ENCODE measurements around the gene DNAH17. TPM values are rescaled to one million over a fixed set of nuclear protein-coding genes. Genes with fewer than 3 reads are reported as not detected.

Gene DNAH17
- total RNA-seq, 1 experiment from 2014 or later = 0.69 TPM

GRCh38 chr17:78438271-78438691 is 138.9 kb downstream of the DNAH17 start:
- no peak overlapping the region for H3K4me3 ChIP-seq (replicated peaks in 1 of 2; ENCODE audit: low read depth in 1 of 2, low read length in 2 of 2)
- no peaks in the 10 kb centered on the region for H3K79me2 ChIP-seq (ENCODE audit: insufficient read depth, low read length)
- RAD21 ChIA-PET (ENCODE audit: low non-redundant PET in 1 of 2, low total read pairs in 2 of 2, uncharacterized antibody in 2 of 2, unreplicated experiment in 2 of 2) = no interaction called here
- BruUV-seq (replicated peaks) = no TSS peak
- peaks cover 0 to 8% of the 10 kb centered on the region in 2 experiments; a peak in 2 of 4 replicates for H3K4me1 ChIP-seq (ENCODE audit: control insufficient read depth in 1 of 2, insufficient read depth in 2 of 2, low read length in 2 of 2)
- no peaks in the 10 kb centered on the region for H3K9me2 ChIP-seq (ENCODE audit: insufficient read depth)
- H3K27me3 ChIP-seq (ENCODE audit: insufficient read depth, low read length) = no peaks in the 10 kb centered on the region
- CTCF ChIA-PET = no interaction called here
- no peak for TF ChIP-seq YY1 (IDR thresholded peaks at IDR 0.05; ENCODE audit: extremely low read depth, insufficient replicate concordance, low read depth, low read length)
- TF ChIP-seq FOSL1 (IDR thresholded peaks at IDR 0.05; ENCODE audit: low read depth) = no peak
- TF ChIP-seq RAD21 (IDR thresholded peaks at IDR 0.05; ENCODE audit: low read depth) = no peak
- TF ChIP-seq SP1 (IDR thresholded peaks at IDR 0.05; ENCODE audit: low read depth) = no peak
- no peak for TF ChIP-seq EZH2phosphoT487 (IDR thresholded peaks at IDR 0.05; ENCODE audit: borderline replicate concordance)
- no peak for TF ChIP-seq JUND (IDR thresholded peaks at IDR 0.05)
- TF ChIP-seq MAX (IDR thresholded peaks at IDR 0.05) = no peak
- no peak for TF ChIP-seq TCF7L2 (IDR thresholded peaks at IDR 0.05; ENCODE audit: borderline replicate concordance, extremely low read depth, insufficient read depth, insufficient read length)
- TF ChIP-seq CTCF (IDR thresholded peaks at IDR 0.05 in 2 of 3, conservative IDR thresholded peaks at IDR 0.05 in 1 of 3; ENCODE audit: borderline replicate concordance in 1 of 3, insufficient read depth in 1 of 3, low read depth in 2 of 3, low read length in 2 of 3) = no peak
- no peak for TF ChIP-seq SIN3A (IDR thresholded peaks at IDR 0.05; ENCODE audit: low read depth)
- TF ChIP-seq ZFX (IDR thresholded peaks at IDR 0.05) = no peak
- no peak for TF ChIP-seq ZNF274 (IDR thresholded peaks at IDR 0.05; ENCODE audit: low read depth, low read length)
- no peak for TF ChIP-seq ATF3 (IDR thresholded peaks at IDR 0.05)
- no peak for TF ChIP-seq ELF1 (IDR thresholded peaks at IDR 0.05; ENCODE audit: borderline replicate concordance, low read depth)
- H2AFZ ChIP-seq (ENCODE audit: low read depth, low read length, poor library complexity, severe bottlenecking) = no peak overlapping the region
- intact Hi-C loops (cut with micrococcal nuclease) = no loop called here
- no peaks in the 10 kb centered on the region for H3K36me3 ChIP-seq (ENCODE audit: control insufficient read depth in 1 of 2, insufficient read depth in 2 of 2, low read length in 2 of 2)
- no peak overlapping the region for H3K4me2 ChIP-seq (ENCODE audit: low read length)
- no peak for ATAC-seq
- no peak for DNase-seq (ENCODE audit: low read depth, low spot score)
- no peaks in the 10 kb centered on the region for H4K20me1 ChIP-seq (ENCODE audit: insufficient read depth)
- no peaks in the 10 kb centered on the region for H3K9me3 ChIP-seq (ENCODE audit: control insufficient read depth in 1 of 2, insufficient read depth in 1 of 2, low read depth in 1 of 2, low read length in 2 of 2)
- no peak overlapping the region for H3K9ac ChIP-seq (ENCODE audit: low read length)
- no peak overlapping the region for H3K27ac ChIP-seq (ENCODE audit: low read depth, low read length)
- POLR2A ChIA-PET = no interaction called here

All from HCT116 (cell line).